ENCODE results near the gene AUTS2.

DNA sequence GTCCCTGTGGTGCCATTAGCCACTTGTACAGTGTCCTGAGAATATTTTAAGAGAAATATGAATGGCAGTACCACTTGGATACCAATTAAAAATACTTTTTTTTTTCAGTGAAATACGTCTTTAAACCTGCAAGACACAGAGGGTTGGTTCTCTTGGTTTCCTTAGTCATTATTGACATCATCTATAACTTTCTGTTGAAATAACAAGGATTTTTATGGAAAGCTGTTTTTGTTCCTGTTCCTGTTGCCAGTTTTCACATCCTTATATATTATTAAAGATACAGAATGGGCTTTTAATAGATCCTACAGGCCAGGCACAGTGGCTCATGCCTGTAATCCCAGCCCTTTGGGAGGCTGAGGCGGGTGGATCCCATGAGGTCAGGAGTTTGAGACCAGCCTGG lies 579.9 kb downstream of the AUTS2 start:
- TF ChIP-seq, protein P1, sequence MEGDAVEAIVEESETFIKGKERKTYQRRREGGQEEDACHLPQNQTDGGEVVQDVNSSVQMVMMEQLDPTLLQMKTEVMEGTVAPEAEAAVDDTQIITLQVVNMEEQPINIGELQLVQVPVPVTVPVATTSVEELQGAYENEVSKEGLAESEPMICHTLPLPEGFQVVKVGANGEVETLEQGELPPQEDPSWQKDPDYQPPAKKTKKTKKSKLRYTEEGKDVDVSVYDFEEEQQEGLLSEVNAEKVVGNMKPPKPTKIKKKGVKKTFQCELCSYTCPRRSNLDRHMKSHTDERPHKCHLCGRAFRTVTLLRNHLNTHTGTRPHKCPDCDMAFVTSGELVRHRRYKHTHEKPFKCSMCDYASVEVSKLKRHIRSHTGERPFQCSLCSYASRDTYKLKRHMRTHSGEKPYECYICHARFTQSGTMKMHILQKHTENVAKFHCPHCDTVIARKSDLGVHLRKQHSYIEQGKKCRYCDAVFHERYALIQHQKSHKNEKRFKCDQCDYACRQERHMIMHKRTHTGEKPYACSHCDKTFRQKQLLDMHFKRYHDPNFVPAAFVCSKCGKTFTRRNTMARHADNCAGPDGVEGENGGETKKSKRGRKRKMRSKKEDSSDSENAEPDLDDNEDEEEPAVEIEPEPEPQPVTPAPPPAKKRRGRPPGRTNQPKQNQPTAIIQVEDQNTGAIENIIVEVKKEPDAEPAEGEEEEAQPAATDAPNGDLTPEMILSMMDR (optimal IDR thresholded peaks at IDR 0.05 in 1 of 3, IDR thresholded peaks at IDR 0.05 in 1 of 3, conservative IDR thresholded peaks at IDR 0.05 in 1 of 3; ENCODE audit: extremely low read depth in 1 of 3, insufficient read depth in 2 of 3, low read length in 3 of 3) = no peak
- no peak for TF ChIP-seq EZH2 (IDR thresholded peaks at IDR 0.05; ENCODE audit: low read length)
